GM19395 (cell line): Measurements from ENCODE around the gene NXT1.

ENCODE experiments used
- ATAC-seq: cut with Tn5 transposase; IDR thresholded peaks from one replicate; pipeline ENCODE4 v1.9.1; 2021; ENCODE audit warnings: mild to moderate bottlenecking, moderate library complexity; ENCODE audit not compliant: unreplicated experiment

NXT1 gene

GRCh38 chr20:23358563-23358906, 7.9 kb downstream of the NXT1 start:
- no peak for ATAC-seq

GRCh38 chr20:23358923-23359593, 8.5 kb downstream of the NXT1 start:
- ATAC-seq = no peak

- ATAC-seq = no peak
Observed at GRCh38 chr20:23360531-23360930, 9.9 kb downstream of the NXT1 start.

DNA sequence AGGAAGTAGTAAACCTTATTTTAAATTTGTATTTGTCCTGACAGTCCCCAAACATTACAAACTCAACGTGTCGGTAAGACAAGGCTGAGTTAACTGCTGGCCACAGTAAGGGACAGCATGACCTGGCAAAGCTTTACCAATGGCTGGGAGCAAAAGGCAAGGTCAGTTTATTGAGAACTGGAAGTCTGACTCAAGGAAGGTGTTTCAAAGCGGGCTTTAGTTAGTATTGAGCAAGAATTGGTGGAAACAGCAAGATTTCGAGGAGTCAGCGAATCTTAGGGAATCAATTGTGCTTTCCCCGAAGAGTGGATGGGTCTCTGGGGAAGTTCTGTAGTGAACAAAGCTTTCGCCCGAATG, 10.5 kb downstream of the NXT1 start:
- no peak for ATAC-seq

GRCh38 chr20:23361476-23362391, 11.1 kb downstream of the NXT1 start, which contains the start of gene GZF1:
TSS of gene GZF1 (plus strand) at chr20:23362182. CDS start at chr20:23364384, 2,202 bp downstream.
- ATAC-seq = peak; percentile 57

- ATAC-seq = peak; percentile 13
Observed at GRCh38 chr20:23362392-23363256, 12.0 kb downstream of the NXT1 start.

DNA sequence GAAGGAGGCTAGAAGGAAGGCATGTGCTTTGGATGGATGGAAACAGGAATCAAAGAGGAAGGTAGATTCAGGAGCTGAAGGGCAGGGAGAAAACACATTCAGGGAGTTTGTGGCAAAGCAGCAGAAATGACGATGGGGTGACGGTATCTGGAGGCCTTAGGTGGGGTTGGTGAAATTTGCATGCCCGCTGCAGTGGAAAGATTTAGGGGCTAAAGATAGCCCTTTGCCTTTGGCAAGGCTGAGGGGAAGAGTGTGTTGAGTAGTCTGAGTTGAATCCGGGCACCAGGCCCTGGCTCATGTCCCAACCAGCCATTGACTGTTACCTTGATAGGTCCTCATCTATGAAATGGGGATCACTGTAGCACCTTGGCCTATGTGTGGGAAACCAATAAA, 12.7 kb downstream of the NXT1 start:
- ATAC-seq = no peak

DNA sequence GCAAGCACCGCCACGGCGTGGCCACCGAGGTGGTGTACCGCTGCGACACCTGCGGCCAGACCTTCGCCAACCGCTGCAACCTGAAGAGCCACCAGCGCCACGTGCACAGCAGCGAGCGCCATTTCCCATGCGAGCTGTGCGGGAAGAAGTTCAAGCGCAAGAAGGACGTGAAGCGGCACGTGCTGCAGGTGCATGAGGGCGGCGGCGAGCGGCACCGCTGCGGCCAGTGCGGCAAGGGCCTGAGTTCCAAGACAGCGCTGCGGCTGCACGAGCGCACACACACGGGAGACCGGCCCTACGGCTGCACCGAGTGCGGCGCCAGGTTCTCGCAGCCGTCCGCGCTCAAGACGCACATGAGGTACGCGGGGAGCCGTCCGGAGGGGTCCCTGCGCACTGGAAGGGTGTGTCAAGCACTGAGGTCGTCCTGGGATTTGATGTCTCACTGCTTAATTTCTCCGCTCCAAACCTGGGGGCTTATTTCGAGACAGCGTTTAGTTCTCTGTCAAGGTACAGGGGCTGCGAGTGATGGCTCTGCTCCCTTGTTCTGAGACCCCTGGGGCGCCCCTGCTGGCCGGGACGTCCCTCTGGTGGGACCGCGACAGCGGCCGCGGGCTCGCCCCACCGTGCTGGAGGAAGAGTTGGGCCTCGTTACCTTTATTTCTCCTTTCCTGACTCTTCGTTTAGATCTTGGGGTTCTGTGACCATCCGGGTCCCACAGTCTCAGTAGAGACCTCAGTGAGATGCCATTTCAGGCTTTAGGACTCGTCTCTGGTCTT, 15.0 kb downstream of the NXT1 start:
- ATAC-seq = no peak

DNA sequence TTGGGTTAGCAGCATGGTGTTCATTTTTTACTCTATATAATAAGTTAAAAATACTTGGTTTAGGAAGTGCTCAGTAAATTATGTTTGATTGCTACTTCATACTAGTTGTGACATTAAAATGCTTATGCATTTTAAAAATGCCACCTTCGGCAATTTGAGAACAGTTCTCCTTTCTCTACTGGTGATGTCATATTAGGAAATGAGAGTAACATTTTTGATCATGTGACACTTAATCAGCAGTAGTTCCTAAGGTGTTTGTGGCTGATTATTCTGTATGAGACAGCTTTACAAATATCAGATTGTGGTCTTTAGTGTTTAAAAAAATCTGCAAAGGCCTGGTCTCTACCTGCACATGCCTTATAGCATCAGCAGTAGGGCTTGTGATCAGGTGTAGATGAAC, 15.8 kb downstream of the NXT1 start:
- no peak for ATAC-seq

DNA sequence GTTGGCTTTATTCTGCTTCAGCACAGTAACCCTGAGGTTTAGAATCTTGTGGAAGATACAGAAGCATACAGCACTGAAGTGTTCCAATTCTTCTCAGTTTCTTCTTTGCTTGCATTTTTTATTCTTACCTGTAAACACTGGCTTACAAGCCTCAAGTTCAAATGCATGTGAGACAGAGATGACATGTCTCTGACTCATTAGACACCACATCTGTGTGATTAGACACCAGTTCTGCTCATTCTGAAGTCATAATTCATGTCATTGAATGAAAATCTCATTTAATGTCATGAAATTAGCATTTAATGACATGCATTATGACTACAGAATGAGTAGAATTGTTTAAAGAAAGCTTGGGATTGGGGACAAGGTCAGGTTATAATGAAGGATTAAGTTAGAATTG, 17.2 kb downstream of the NXT1 start:
- ATAC-seq = no peak

DNA sequence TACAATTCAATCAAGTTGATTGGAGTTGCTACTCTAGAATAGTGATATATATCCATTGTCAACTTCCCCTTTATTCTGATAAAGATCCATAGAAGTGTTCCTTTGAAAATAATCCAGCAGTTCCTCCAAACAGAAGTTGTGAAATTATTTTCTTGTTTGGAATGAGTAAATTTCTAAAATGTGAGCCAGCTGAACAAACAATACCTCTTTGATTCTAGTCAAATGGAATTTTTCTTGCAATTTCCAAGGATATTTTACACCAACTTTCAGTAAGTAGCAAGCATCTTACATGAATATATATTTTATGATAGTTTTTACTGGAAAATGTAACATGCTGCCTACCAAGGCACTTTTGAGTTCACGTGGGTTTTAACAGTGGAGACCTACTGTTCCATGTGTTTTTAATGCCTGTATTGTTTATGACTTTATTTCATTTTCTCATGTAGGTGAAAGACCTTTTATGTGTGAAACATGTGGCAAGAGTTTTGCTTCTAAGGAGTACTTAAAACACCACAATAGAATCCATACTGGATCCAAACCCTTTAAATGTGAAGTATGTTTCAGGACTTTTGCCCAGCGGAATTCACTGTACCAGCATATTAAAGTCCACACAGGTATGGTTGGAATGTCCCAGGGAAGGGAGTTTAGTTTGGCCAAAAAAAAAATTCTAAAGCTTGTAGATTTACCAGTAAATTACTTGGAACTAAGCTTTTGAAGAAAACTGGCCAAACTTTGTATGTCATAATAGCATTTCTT, 17.9 kb downstream of the NXT1 start:
- no peak for ATAC-seq

GRCh38 chr20:23369072-23369823, 18.7 kb downstream of the NXT1 start:
- ATAC-seq = no peak

DNA sequence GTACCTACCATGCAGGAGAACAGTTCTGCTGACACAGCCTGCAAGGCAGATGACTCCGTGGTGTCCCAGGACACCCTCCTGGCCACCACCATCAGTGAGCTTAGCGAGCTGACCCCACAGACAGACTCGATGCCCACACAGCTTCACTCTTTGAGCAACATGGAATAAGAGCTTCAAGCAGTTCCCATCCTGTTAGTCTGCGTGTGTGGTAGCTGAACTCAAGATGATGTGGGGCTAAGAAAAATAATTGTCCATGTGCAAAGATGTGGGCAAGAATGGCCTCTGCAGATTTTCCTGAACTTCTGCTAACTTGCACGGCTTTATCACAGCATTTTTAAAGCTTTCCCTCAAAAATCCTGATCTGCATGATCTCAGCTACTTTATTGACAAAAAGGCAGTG, 19.7 kb downstream of the NXT1 start:
- no peak for ATAC-seq

DNA sequence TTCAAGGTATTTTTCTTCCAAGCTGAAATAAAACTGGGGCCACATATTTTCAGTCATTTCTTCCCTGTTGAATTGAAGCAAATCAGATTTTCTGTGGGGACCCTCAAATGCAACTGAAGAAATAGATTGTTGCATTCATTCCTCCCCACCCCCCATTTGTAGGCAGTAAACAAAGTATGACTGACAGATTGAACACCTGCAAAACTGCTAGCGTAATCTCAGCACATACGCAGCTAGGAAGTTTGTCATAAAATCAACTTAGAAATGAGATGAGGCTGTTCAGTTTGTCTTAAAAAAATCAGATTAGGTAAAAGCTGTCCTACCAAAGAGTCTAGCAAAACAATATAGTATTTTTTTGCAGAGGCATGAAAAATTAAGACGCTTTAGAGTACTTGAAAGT, 20.3 kb downstream of the NXT1 start:
- ATAC-seq = no peak

GRCh38 chr20:23371496-23371895, 20.9 kb downstream of the NXT1 start:
- ATAC-seq = no peak

GRCh38 chr20:23374441-23374840, 23.9 kb downstream of the NXT1 start:
- no peak for ATAC-seq

- no peak for ATAC-seq
Observed at GRCh38 chr20:23375827-23376226, 25.2 kb downstream of the NXT1 start.

GRCh38 chr20:23379772-23380171, 29.2 kb downstream of the NXT1 start:
- ATAC-seq = no peak

- no peak for ATAC-seq
Observed at GRCh38 chr20:23381876-23382275, 31.3 kb downstream of the NXT1 start.
